Left ventricle myocardium inferior (tissue), 1 donor: ENCODE data around the gene FERMT2. TPM values are rescaled to one million over a fixed set of nuclear protein-coding genes. Genes with fewer than 3 reads are reported as not detected.

Experiments
- DNase-seq: peaks from one replicate; pipeline ENCODE4 v3.0.0-alpha.2; 2020
- H3K27ac ChIP-seq: fragments of 200-600 bp; replicated peaks from 2 replicates; pipeline ENCODE4 v1.8.0; 2021
- H3K27me3 ChIP-seq: fragments of 200-600 bp; 2 replicates; pipeline ENCODE4 v1.8.0; 2021; ENCODE audit warnings: low read depth
- H3K36me3 ChIP-seq: fragments of 200-600 bp; 2 replicates; pipeline ENCODE4 v1.8.0; 2021
- H3K4me1 ChIP-seq: fragments of 200-600 bp; 2 replicates; pipeline ENCODE4 v1.8.0; 2021
- H3K4me3 ChIP-seq: fragments of 200-600 bp; 2 replicates; pipeline ENCODE4 v1.8.0; 2021; ENCODE audit warnings: mild to moderate bottlenecking, moderate library complexity
- H3K9me3 ChIP-seq: fragments of 200-600 bp; replicated peaks from 2 replicates; pipeline ENCODE4 v1.8.0; 2021
- intact Hi-C: fragments of 100-400 bp; cut with micrococcal nuclease; formaldehyde crosslinking; loops from one replicate; pipeline ENCODE4 v1.11.0; 2022
- long read RNA-seq: library from polyadenylated mRNA; unstranded; transcript quantifications from one replicate; pipeline ENCODE4 v2.0.0, GENCODE V29; 2021
- total RNA-seq: library from RNA; stranded (reverse); fragmentation: NEBNext Ultra II Directional; extraction: Animal tissue kit (Norgen Biotek cat#: 25700); gene quantifications from one replicate; pipeline ENCODE4 v1.2.1, GENCODE V29; 2021
- TF ChIP-seq, protein P1 (sequence below): fragments of 200-600 bp; IDR thresholded peaks from 2 replicates; pipeline ENCODE4 v1.8.0; 2021; ENCODE audit warnings: antibody characterized with exemption, mild to moderate bottlenecking, borderline replicate concordance
- donor health status: DM: no; HTN: yes; CAD: no; lungs with severe emphysema.

FERMT2 gene
- 91.9 TPM for total RNA-seq
- long read RNA-seq, transcript FERMT2-201 (15 exons, 3,338 nt) = major isoform, 15 of 85 reads
- long read RNA-seq, transcript FERMT2-215 (15 exons, 2,482 nt) = minor isoform, 7 of 85 reads
- long read RNA-seq, partial matches to known transcripts = 19 of 85 reads
- long read RNA-seq, other reads (novel, unspliced or antisense) = 44 of 85 reads

DNA sequence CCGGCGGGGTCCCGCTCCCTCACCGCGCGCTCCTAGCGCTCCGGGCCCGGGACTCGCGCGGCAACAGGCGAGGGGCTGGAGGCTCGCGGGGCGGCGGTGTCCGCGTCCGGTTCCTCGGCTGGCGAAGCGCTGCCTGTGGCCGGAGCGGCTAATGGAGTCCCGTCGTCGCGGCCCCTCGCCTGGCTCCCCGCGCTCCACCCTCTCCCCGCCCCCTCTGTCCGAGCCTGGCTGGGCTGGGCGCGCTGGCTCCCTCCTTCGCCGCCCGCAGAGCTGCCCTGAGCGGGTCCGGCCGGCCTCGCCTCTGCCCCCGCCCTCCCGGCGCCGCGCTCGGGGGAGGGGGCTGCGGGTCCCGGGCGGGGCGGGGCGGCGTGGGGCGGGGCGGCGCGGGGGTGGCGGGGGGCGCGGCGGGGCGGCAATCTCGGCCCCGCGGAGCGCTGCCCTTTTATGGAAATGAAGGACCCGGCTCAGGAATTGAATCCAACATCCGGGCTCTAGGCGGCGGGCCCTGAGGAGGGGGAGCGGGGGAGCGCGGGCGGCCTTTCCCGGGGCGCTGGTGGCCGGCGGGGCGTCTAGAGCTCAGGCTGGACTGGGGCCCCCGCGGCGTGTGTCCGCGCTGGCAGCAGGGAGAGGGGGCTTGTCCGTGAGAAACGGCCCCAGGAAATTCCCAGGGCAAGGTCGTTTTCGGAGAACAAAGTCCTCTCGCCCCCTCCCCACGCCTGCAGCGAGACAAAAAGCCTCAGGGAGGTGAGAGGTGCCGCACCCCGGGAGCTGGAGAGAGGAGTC is at the start of gene FERMT2:
FERMT2 (minus strand) TSS at position 153 of the 783 bp plus-strand sequence. CDS start 482 bp downstream, outside the sequence.
- no peaks in the 10 kb centered on the region for H3K27me3 ChIP-seq
- H3K36me3 ChIP-seq = peaks cover 11% of the 10 kb centered on the region

DNA sequence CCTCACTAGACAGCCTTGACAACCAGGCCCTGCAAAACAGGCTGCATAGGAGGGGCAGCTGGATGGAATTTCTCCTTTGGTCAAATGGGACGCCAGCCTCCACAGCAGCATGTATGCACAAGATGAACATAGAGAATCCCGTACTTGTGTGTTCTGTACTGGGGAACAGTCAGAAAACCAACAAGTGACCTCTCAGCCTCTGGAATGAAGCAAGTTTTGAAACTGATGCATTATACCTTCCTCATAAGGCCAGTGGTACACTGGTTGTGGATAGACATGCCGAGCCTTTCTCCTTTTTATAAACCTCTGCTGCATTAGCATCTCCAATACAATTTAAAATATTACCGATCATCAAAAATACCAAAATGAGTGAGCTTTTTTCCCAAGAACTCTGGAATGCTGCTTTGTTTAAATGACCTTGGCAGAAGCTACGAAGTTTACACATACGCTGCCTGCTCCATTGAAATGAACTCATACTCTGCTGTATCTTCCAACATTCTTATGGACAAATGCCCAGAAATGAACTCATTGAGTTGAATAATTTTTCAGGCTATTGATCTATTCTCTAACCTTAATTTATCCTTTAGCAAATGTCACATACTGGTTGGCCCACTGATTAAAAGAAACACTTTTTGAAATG is 47.6 kb upstream of the FERMT2 start:
- Histone ChIP-seq H3K36me3 (no peaks in the 10 kb centered on the region), H3K4me3 (no peak overlapping the region), H3K27me3 (no peaks in the 10 kb centered on the region), H3K9me3 (no peaks in the 10 kb centered on the region), H3K4me1 (peaks cover 11% of the 10 kb centered on the region), H3K27ac (peak overlapping the region; percentile 21)
- TF ChIP-seq, protein P1, sequence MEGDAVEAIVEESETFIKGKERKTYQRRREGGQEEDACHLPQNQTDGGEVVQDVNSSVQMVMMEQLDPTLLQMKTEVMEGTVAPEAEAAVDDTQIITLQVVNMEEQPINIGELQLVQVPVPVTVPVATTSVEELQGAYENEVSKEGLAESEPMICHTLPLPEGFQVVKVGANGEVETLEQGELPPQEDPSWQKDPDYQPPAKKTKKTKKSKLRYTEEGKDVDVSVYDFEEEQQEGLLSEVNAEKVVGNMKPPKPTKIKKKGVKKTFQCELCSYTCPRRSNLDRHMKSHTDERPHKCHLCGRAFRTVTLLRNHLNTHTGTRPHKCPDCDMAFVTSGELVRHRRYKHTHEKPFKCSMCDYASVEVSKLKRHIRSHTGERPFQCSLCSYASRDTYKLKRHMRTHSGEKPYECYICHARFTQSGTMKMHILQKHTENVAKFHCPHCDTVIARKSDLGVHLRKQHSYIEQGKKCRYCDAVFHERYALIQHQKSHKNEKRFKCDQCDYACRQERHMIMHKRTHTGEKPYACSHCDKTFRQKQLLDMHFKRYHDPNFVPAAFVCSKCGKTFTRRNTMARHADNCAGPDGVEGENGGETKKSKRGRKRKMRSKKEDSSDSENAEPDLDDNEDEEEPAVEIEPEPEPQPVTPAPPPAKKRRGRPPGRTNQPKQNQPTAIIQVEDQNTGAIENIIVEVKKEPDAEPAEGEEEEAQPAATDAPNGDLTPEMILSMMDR = no peak
- intact Hi-C loops = no loop called here
- DNase-seq = no peak

More for the DNA sequence above, at the start of gene FERMT2:
- Histone ChIP-seq H3K4me3 (peak within 1 kb of the TSS; percentile 95), H3K27ac (peak within 1 kb of the TSS; percentile 100), H3K9me3 (no peaks in the 10 kb centered on the region), H3K4me1 (peaks cover 60% of the 10 kb centered on the region)
- intact Hi-C loops = loop anchor here (10.0 kb wide), 1 partner anchor 94 kb away; no protein-coding TSS in a partner anchor
- TF ChIP-seq, protein P1 = no peak
- DNase-seq = peak; percentile 92

DNA sequence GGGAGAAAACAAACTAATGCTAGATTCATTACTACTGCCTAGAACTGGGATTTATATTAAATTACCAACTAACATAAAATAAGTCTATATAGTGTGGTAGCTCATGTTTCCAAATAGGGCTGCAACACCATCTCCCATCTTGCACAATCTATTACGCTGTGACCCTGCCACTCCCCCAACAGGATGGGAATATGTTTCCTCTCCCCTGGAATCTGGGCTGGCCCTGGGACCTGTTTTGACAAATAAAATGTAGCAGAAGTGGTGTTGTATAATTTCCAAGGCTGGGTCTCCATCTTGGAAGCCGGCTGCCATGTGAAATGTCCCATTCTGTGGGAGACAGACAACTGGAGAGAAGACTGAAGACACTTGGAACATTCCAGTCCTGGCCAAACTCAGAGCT is 45.6 kb upstream of the FERMT2 start:
- no peaks in the 10 kb centered on the region for H3K27me3 ChIP-seq
- H3K9me3 ChIP-seq = no peaks in the 10 kb centered on the region
- intact Hi-C loops = no loop called here
- no peaks in the 10 kb centered on the region for H3K4me1 ChIP-seq
- no peaks in the 10 kb centered on the region for H3K36me3 ChIP-seq
- no peak overlapping the region for H3K4me3 ChIP-seq
- H3K27ac ChIP-seq = no peak overlapping the region
- DNase-seq = no peak
- TF ChIP-seq, protein P1 = no peak

DNA sequence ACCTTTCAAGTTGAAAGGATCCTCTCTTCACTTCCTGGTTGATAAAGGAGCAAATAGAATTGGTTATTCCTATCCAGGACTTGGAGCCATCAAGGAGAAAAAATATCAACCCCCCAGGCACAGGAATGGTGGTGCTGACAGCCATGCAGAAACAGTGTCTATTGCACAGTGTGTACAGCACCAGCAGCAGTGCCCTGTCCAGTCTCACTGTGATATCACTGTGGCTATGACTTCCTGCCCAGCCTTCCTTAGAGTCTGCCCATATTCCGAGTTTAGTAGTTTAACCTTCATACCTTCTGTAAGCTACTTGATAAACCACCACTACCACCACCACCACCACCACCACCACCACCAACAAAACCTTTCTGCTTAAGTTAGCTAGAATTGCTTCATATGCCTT is 45.1 kb upstream of the FERMT2 start:
- TF ChIP-seq, protein P1 = no peak
- Histone ChIP-seq H3K27me3 (no peaks in the 10 kb centered on the region), H3K27ac (no peak overlapping the region), H3K4me1 (no peaks in the 10 kb centered on the region), H3K9me3 (no peaks in the 10 kb centered on the region), H3K4me3 (no peak overlapping the region), H3K36me3 (no peaks in the 10 kb centered on the region)
- intact Hi-C loops = no loop called here
- DNase-seq = no peak

DNA sequence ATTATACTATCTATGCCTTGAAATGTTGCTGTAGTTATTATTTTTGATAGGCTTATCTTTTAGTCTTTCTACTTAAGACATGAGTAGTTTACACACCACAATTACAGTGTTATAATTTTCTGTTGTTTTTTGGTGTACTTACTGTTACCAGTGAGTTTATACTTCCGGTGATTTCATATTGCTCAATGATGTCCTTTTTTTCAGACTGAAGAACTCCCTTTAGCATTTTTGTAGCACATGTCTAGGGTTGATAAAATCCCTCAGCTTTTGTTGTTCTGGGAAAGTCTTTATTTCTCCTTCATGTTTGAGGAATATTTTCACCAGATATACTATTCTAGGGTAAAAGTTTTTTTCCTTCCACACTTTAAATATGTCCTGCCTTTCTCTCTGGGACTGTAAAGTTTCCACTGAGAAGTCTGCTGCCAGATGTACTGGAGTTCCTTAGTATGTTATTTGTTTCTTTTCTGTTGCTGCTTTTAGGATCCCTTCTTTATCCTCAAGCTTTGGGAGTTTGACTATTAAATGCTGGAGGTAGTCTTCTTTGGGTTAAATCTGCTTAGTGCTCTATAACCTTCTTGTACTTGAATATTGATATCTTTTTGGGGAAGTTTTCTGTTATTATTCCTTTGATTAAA is 41.5 kb upstream of the FERMT2 start:
- no peaks in the 10 kb centered on the region for H3K36me3 ChIP-seq
- no peak overlapping the region for H3K4me3 ChIP-seq
- DNase-seq = no peak
- no peak overlapping the region for H3K27ac ChIP-seq
- intact Hi-C loops = no loop called here
- no peaks in the 10 kb centered on the region for H3K27me3 ChIP-seq
- H3K9me3 ChIP-seq = no peaks in the 10 kb centered on the region
- TF ChIP-seq, protein P1 = no peak
- no peaks in the 10 kb centered on the region for H3K4me1 ChIP-seq
